SK-N-SH (cell line): Measurements from ENCODE around the gene ABHD12.

Experiments
- CTCF ChIP-seq: fragments of 200-600 bp; sonication (generic); IDR thresholded peaks from 2 replicates; pipeline ENCODE4 v1.6.1; 2017; ENCODE audit warnings: antibody characterized with exemption, mild to moderate bottlenecking, moderate library complexity
- IRF3 ChIP-seq: fragments of 150-350 bp; IDR thresholded peaks from 2 replicates; pipeline ENCODE4 v1.6.1; 2016; ENCODE audit warnings: mild to moderate bottlenecking, low read depth, low read length
- MEF2A ChIP-seq: IDR thresholded peaks from 2 replicates; pipeline ENCODE4 v1.4.0; 2012; ENCODE audit warnings: low read depth, borderline replicate concordance
- NFIC ChIP-seq: IDR thresholded peaks from 2 replicates; pipeline ENCODE4 v1.4.0; 2012; ENCODE audit warnings: borderline replicate concordance
- POLR2AphosphoS5 ChIP-seq: IDR thresholded peaks from 2 replicates; pipeline ENCODE4 v1.6.1; 2012; ENCODE audit warnings: low read depth, low read length
- SIN3A ChIP-seq: IDR thresholded peaks from 2 replicates; pipeline ENCODE4 v1.6.1; 2012; ENCODE audit warnings: low read depth, mild to moderate bottlenecking, low read length, moderate library complexity, borderline replicate concordance
- TF ChIP-seq, protein P1 (sequence below): IDR thresholded peaks from 2 replicates; pipeline ENCODE4 v1.4.0; 2012; ENCODE audit warnings: low read depth

- TF ChIP-seq CTCF (no peak), NFIC (no peak), IRF3 (no peak), POLR2AphosphoS5 (no peak), SIN3A (no peak), MEF2A (no peak)
- TF ChIP-seq, protein P1, sequence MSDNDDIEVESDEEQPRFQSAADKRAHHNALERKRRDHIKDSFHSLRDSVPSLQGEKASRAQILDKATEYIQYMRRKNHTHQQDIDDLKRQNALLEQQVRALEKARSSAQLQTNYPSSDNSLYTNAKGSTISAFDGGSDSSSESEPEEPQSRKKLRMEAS = no peak
Measured at GRCh38 chr20:25369529-25369928, 21.1 kb downstream of the ABHD12 start.
